A549 treated with dexamethasone at 1 μM for 4 hours (cell line): ENCODE results near the gene RTL3. TPM values are rescaled to one million over a fixed set of nuclear protein-coding genes. Genes with fewer than 3 reads are reported as not detected.

Experiments
- total RNA-seq: library from RNA; stranded (reverse); fragments of 200-300 nt; extraction: Qiagen RNA extraction; gene quantifications from 5 replicates; pipeline ENCODE4 v1.2.3, GENCODE V29; 2022

Gene RTL3
- 0.09 to 0.16 TPM (median 0.11 TPM) in 5 replicates for total RNA-seq

GRCh38 chrX:78658845-78659744 is at the start of gene RTL3:
RTL3 (minus strand) TSS chrX:78659328; CDS start chrX:78658420, 908 bp downstream.

Other genes with a start within 250 kb of the RTL3 start
- not detected in 5 replicates for gene LPAR4, start 88.4 kb upstream of the RTL3 start, total RNA-seq